SK-N-SH treated with all-trans-retinoic acid at 6 μM for 48 hours (cell line): ENCODE data around the gene OLA1.

Experiments
- ARNTL ChIP-seq: fragments of 450-650 bp; formaldehyde crosslinking; IDR thresholded peaks from 2 replicates; pipeline ENCODE4 v1.5.0; 2020; ENCODE audit warnings: low read depth, mild to moderate bottlenecking, moderate library complexity, borderline replicate concordance
- CSDC2 ChIP-seq: fragments of 250-450 bp; sonication (Bioruptor Pico); IDR thresholded peaks from 2 replicates; pipeline ENCODE4 v1.5.0; 2020; ENCODE audit warnings: mild to moderate bottlenecking, moderate library complexity
- ESRRG ChIP-seq: fragments of 250-450 bp; sonication (Bioruptor Pico); IDR thresholded peaks from 2 replicates; pipeline ENCODE4 v1.6.1; 2021; ENCODE audit warnings: mild to moderate bottlenecking
- ISL1 ChIP-seq: fragments of 250-450 bp; sonication (Bioruptor Pico); IDR thresholded peaks from 2 replicates; pipeline ENCODE4 v2.1.2; 2022; ENCODE audit warnings: mild to moderate bottlenecking, moderate library complexity
- OSR1 ChIP-seq: fragments of 250-450 bp; sonication (Bioruptor Pico); IDR thresholded peaks from 2 replicates; pipeline ENCODE4 v1.8.0; 2022; ENCODE audit warnings: moderate library complexity, mild to moderate bottlenecking, inconsistent platforms
- RARB ChIP-seq: fragments of 250-450 bp; sonication (Bioruptor Pico); IDR thresholded peaks from 2 replicates; pipeline ENCODE4 v1.8.0; 2021; ENCODE audit warnings: mild to moderate bottlenecking, moderate library complexity
- ZFP30 ChIP-seq: fragments of 450-650 bp; formaldehyde crosslinking; IDR thresholded peaks from 2 replicates; pipeline ENCODE4 v1.5.0; 2022; ENCODE audit warnings: mild to moderate bottlenecking, moderate library complexity
- TF ChIP-seq, protein P1 (sequence below): fragments of 250-450 bp; sonication (Bioruptor Pico); IDR thresholded peaks from 2 replicates; pipeline ENCODE4 v1.8.0; 2020; ENCODE audit warnings: mild to moderate bottlenecking, moderate library complexity, borderline replicate concordance
- TF ChIP-seq, protein P2 (sequence below): fragments of 250-450 bp; sonication (Bioruptor Pico); IDR thresholded peaks from 2 replicates; pipeline ENCODE4 v1.8.0; 2021; ENCODE audit warnings: low read depth, mild to moderate bottlenecking, moderate library complexity, borderline replicate concordance

GRCh38 chr2:174217869-174218268, 30.5 kb downstream of the OLA1 start:
- TF ChIP-seq, protein P1, sequence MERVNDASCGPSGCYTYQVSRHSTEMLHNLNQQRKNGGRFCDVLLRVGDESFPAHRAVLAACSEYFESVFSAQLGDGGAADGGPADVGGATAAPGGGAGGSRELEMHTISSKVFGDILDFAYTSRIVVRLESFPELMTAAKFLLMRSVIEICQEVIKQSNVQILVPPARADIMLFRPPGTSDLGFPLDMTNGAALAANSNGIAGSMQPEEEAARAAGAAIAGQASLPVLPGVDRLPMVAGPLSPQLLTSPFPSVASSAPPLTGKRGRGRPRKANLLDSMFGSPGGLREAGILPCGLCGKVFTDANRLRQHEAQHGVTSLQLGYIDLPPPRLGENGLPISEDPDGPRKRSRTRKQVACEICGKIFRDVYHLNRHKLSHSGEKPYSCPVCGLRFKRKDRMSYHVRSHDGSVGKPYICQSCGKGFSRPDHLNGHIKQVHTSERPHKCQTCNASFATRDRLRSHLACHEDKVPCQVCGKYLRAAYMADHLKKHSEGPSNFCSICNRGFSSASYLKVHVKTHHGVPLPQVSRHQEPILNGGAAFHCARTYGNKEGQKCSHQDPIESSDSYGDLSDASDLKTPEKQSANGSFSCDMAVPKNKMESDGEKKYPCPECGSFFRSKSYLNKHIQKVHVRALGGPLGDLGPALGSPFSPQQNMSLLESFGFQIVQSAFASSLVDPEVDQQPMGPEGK (CRISPR knock-in tag): no peak
- TF ChIP-seq ZFP30 (no peak), ARNTL (no peak), CSDC2 (CRISPR knock-in tag) (no peak), ISL1 (CRISPR knock-in tag) (no peak), ESRRG (CRISPR knock-in tag) (no peak), RARB (CRISPR knock-in tag) (no peak), OSR1 (CRISPR knock-in tag) (no peak)
- TF ChIP-seq, protein P2, sequence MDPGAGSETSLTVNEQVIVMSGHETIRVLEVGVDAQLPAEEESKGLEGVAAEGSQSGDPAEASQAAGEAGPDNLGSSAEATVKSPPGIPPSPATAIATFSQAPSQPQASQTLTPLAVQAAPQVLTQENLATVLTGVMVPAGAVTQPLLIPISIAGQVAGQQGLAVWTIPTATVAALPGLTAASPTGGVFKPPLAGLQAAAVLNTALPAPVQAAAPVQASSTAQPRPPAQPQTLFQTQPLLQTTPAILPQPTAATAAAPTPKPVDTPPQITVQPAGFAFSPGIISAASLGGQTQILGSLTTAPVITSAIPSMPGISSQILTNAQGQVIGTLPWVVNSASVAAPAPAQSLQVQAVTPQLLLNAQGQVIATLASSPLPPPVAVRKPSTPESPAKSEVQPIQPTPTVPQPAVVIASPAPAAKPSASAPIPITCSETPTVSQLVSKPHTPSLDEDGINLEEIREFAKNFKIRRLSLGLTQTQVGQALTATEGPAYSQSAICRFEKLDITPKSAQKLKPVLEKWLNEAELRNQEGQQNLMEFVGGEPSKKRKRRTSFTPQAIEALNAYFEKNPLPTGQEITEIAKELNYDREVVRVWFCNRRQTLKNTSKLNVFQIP (CRISPR knock-in tag): no peak
